Measurements from ENCODE around the gene CORO1C.

DNA sequence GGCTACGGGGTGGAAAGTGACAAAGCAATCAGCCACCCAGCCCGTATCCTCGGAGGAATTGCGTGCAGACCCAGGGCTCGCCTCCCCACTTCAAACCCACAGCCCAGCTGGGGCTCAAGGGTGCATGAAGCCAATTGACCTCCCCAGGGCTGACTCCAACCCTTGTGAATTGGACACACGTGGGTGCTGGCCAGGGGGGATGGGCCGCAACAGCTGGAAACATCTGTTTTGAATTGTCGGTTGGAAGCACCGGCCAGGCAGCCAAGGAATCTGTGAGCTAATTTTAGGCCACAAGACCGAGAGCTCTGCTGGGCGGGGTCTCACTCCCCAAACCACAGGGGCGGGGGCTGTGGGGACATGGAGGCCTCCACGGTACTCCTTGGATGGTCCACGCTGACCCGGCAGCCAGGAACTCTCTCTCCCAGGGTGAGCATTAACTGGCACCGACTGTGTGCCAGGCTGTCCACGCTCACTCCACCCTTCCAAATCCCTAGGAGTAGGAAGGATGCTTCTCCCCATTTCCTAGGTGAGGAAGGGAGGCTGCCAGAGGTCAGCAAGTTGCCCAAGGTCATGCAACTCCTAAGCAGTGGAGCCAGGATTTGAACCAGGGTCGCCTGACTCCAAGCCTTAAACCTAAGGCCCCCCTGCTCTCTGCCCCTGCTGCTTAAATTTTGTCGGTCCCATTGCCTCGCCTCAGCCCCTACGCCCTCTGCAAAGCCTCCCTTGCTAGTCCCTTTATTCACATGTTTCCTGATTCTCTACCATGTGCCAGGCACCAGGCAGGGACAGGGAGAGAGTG, 121.6 kb downstream of the CORO1C start:
- TF ChIP-seq, protein P1, sequence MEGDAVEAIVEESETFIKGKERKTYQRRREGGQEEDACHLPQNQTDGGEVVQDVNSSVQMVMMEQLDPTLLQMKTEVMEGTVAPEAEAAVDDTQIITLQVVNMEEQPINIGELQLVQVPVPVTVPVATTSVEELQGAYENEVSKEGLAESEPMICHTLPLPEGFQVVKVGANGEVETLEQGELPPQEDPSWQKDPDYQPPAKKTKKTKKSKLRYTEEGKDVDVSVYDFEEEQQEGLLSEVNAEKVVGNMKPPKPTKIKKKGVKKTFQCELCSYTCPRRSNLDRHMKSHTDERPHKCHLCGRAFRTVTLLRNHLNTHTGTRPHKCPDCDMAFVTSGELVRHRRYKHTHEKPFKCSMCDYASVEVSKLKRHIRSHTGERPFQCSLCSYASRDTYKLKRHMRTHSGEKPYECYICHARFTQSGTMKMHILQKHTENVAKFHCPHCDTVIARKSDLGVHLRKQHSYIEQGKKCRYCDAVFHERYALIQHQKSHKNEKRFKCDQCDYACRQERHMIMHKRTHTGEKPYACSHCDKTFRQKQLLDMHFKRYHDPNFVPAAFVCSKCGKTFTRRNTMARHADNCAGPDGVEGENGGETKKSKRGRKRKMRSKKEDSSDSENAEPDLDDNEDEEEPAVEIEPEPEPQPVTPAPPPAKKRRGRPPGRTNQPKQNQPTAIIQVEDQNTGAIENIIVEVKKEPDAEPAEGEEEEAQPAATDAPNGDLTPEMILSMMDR (IDR thresholded peaks at IDR 0.05 in 4 of 5, conservative IDR thresholded peaks at IDR 0.05 in 1 of 5), result no peak
- no peak for TF ChIP-seq POLR2A (IDR thresholded peaks at IDR 0.05)
